AG20443 (cell line): ENCODE results near the gene DGCR2.
"Not testable (repeated sequence)": the region's sequence is repeated elsewhere in the genome, so short reads cannot be mapped to it uniquely, and the experiment has no call there.

Experiments used
- DNase-seq: peaks from one replicate; pipeline ENCODE4 v3.0.0; 2012; ENCODE audit warnings: low spot score, mixed read lengths

Gene DGCR2

DNA sequence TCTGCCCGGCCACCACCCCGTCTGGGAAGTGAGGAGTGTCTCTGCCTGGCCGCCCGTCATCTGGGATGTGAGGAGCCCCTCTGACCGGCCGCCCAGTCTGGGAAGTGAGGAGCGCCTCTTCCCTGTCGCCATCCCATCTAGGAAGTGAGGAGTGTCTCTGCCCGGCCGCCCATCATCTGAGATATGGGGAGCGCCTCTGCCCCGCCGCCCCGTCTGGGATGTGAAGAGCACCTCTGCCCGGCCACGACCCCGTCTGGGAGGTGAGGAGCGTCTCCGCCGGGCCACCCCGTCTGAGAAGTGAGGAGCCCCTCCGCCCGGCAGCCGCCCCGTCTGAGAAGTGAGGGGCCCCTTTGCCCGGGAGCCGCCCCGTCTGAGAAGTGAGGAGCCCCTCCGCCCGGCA lies 38.1 kb downstream of the DGCR2 start:
- not testable (repeated sequence) for DNase-seq

DNA sequence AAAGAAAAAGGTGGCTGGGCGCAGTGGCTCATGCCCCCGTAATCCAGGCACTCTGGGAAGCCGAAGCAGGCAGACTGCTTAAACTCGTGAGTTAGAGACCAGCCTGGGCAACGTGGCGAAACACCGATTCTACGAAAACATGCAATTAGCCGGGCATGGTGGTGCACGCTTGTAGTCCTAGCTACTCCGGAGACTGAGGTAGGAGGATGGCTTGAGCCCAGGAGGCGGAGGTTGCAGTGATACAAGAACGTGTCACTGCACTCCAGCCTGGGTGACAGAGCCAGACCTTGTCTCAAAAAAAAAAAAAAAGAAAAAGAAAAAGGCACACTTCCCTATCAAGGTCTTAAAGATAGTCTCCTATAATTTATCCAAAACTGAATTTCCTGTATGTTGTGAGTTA lies 39.4 kb downstream of the DGCR2 start:
- no peak for DNase-seq

DNA sequence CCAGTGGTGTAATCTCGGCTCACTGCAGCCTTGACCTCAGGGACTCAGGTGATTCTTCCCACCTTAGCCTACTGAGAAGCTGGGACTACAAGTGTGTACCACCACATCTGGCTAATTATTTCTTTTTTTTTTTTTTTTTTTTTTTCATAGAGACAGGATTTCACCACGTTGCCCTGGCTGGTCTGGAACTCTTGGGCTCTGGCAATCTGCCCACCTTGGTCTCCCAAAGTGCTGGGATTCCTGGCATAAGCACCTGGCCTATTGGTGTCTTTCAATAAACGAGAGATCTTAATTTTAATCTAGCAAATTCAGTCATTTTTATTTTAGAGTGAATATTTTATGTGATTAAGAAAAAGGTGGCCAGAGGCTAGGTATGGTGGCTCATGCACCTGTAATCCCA lies 40.1 kb downstream of the DGCR2 start:
- no peak for DNase-seq

DNA sequence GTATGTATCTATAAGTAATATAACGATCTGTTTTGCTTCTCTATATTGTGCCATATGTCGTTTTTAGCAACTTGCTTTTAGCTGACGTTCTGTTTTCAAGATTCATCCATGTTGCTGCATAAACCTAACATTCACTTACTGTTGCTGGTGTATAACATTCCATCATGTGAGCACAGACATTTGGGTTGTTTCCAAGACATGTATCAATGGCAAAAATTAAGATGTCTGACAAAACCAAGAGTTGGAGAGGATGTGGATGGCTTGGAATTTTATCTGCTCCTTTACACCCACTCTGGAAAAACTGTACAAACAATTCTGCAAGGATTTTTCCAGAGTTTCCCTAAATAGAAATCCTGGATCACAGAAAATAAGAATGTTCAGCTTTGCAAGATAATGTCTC lies 40.9 kb downstream of the DGCR2 start:
- no peak for DNase-seq

DNA sequence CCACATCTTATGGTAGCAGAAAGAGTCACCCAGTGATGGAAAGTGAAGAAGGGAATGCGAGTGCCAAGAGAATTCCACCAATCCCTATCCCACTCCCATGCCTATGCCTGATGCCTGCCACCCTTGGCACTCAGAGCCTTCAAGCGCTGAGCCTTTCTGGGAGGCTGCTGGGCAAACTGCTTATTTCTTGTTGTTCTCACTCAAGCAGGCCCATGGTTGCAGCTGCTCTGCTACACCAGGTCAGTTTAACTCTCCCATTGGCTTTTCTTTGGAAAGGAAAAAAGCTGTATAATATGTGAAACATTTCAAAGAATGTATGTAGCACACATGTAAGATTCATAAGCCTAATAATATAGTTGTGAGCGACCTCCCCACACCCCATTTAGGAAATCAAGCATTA lies 41.4 kb downstream of the DGCR2 start:
- no peak for DNase-seq

DNA sequence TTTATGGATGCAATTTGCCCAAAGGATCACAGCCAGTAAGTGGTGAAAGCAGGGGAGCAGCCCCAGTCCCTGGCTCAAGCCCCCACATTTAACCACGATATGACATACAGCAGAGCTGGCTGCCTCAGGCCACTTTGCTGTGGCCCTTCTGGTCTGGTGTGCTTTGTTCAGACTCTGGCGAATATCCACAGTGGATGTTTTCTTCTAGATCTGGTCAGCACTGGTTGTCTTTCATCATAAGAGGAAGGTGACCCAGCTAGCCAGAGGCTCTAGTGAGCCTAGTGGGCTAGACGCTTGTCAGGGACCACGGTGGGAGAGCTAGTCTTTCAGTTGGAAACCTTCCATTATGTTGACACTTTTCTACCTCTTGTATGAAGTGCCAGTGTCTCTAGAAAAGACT lies 42.5 kb downstream of the DGCR2 start:
- no peak for DNase-seq

DNA sequence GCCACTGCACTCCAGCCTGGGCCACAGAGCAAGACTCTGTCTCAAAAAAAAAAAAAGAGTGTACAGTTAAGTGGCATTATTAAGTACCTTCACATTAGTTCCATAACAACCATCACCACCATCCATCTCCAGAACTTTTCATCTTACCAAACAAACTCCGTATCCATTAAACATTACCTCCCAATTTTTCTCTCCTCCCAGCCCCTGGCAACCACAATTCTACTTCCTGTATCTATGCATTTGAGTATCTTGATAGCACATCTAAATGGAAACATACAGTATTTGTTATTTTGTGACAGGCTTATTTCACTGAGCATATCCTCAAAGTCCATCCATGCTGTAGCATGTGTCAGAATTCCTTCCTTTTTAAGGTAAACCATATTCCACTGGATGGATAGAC lies 46.8 kb downstream of the DGCR2 start:
- no peak for DNase-seq

DNA sequence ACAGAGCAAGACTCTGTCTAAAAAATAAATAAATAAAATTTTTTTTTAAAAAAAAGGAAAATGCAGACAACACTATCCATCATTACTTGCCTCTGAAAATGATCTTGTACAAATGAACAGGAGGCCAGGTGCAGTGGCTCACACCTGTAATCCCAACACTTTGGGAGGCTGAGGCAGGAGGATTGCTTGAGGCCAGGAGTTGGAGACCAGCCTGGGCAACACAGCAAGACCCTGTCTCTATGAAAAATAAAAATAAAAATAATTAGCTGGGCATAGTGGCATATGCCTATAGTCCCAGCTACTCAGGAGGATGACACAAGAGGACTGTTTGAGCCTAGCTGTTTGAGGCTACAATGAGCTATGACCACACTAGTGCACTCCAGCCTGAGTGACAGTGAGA lies 49.4 kb downstream of the DGCR2 start:
- DNase-seq, result not testable (repeated sequence)

DNA sequence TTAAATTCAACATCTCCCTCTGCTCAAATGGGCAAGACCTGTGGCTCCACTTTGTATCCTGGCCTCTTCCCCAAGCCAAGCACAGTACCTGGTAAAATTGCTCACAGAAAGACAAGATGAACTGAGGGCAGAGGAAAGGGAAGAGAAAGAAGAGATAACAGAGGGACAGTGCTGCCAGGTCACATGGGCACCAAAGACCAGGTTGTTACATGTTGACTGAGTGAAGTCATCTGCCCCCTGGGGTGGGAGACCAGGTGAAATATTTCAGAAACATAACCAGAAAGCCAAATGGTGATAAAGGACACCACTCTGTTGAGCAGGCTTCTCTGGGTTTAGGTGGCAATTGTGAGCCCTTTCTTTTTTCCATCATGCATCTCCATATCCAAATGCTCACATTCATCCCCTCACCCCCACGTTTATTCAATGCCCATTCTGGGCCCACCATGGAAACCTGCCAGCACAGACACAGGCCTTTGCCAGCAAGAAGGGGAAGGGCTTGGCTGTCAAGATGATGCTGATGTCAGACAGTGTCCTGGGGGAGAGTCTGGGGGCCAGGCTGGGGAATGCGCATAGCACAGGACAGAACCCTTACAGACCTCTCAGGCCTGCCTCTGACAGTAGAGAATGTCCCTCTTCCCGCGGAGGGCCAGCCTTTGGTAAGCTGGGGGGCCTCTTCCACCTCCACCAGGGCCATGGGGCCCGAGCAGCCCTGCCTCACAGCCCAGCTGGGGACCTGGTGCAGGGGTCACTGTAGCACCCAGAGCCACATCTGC lies 51.6 kb downstream of the DGCR2 start:
- DNase-seq, result no peak

DNA sequence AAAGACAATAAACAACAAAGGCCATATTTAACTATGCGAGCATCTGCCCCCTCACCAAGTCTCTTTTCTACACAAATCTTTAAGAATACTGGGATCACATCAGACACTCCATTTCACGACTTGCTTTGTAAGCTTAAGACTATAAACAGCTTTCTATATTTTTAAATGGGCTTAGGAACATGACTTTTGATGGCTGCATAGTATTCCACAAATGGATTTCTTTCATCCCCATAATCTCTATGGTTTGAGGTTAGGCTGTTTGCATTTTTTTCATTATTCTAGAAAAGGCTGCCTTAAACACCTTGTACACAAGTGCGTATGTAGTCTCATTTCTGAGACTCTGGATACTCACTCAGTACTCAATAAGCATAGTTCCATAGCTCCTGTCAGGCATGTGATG lies 52.8 kb downstream of the DGCR2 start:
- DNase-seq, result no peak

DNA sequence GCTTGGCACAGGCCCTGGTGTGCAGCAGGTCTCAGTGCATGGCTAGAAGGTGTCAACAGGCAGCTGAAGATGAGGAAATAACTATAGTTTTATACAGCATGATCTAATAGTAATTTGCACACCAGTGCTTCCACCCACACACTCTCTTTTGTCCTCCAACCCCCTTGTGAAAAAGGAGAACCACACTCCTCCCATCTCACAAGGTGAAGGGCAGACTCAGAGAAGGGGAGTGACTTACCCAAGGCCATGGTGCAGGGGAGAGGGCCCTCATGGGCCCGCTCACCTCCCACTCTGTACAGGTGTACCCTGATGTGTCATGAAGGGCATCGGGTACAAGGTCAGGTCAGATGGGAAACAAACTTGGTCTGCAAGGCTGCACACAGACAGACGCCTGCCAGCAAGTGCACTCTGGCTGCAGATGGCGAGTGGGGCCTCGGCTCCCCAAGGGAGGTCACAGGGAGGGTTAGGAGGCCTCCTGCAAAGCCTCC lies 53.4 kb downstream of the DGCR2 start:
- DNase-seq, result no peak

DNA sequence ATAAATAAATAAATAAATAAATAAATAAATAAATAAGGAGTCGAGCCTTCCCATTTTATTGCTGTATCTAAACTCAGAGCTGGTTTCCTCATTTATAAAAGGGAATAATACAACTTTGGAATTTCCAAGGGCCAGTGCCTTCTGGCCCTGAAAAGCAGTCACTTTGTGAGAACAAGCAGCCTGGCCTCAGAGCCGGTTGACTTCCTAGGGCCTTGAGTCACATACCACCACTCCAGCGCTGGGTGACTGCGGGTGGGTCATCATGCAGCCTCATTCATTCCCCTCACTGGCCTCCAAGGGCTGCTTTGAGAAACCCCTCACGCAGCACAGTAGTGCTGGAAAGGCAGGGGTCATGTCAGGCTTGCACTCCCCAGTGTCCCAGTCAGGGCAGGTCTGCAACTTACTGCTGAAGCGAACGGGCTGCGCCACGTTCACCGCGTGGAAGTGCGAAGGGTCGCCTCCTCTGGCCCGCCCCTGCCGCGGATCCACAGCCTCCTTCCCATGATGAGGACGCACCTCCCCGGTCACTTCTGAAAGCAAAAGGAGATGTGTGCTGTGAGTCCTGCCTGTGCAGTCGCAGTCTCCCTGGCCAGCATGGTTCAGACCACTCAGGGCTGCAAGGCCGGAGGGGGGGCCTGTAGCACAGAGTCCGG lies 54.4 kb downstream of the DGCR2 start:
- DNase-seq, result no peak

DNA sequence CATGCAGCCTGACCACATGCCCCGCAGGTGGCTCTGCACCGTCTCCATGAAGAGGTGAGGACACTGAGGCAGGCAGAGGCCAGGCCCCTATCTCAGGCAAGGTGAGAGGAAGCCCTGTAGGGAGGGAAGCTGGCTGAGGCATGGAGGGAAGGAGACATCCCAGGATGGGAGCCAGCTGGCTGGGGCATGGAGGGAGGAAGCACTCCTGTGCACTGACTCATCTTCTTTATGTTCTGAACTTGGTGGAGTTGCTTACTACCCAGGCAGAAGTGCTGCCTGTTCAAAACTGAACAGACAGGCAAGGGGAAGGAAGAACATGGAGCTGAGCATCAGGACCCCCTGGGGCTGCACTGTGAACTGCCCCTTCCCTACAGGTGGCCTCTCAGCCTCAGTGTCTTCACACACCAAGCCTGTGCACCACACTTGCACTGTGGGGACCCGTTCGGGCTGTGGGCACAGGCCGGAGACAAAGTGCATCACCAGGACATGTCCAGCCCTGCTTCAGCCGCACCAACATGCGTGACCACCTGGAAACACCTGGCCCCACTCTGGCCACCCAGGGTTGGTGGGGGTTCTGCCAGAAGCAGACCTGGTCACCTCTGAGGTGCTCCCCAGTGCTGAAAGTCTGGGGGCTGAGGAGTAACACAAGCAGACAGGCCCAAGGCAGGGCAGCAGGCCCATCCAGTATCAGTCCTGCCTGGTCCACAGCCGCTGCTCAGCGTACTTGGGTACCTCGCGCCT lies 55.5 kb downstream of the DGCR2 start:
- peak; percentile 96 for DNase-seq

DNA sequence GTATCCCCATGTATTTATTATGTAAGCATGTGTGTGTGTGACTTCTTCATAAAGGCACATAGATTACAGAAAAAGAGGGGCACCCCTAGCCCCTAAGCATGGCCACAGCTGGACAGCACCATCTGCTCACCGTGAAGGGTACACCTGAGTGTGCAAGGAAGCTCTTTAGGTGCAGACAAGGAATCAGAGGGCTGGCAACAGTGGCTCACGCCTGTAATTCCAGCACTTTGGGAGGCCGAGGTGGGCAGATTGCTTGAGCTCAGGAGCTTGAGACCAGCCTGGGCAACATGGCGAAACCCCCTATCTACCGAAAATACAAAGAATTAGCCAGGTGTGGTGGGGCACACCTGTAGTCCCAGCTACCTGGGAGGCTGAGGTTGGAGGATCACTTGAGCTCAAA lies 56.3 kb downstream of the DGCR2 start:
- DNase-seq, result no peak

DNA sequence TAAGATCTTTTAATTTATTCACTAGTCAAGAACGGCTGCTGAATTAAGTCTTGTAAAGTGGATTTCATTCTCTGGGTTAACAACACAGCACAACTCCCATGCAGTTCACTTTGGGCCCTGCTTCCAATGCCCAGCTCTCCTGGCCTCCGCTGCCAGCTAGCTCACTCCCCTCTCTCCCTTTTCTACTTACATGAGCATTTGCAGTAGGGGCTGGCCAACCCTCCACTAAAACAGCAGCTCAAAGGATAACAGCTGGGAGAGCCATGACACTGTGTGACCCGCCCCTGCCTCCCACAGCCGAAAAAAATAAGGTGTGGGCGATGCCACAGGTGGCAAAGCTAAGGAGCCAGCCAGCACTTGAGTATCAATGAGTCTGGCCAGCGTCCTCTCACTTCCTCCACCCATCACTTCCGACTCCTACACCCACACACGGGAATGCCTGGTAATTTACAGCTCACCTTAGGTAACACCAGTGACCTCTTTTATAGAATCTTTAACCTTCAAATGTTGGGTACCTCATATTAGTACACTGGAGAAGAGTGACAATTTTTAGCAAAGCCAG lies 56.8 kb downstream of the DGCR2 start:
- DNase-seq, result no peak

DNA sequence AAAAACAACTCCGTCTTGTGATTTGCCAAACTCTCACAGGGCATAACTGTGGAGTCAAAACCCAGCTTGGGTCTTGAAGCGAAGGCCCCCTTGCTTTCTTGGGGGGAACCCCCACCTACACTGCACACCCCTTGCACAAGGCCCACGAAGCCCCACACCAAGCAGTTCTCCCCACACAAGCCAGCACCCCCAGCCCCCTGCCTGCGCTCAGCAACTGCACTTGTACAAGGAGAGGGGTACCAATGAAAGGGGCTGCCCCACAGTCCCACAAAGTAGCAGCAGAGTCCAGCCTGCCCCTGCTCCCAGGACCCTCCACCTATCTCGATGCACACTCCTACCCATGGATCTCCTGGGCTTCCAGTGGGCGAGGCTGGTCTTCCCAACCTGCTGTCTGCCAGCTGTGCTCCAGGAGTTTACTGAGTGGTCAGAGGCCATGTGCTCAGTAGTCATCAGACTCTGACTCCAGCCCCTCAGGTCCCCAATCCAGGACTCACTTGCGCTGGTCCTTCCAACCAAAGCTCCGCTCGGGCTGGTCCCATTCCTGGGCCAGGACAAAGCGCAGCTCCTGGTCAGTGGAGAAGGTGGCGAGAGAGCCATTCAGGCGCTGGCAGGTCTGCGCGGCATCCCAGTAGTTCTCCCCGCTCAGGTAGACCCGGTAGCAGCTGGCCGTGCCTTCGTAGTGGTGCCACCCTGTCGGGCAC lies 57.7 kb downstream of the DGCR2 start:
- no peak for DNase-seq

DNA sequence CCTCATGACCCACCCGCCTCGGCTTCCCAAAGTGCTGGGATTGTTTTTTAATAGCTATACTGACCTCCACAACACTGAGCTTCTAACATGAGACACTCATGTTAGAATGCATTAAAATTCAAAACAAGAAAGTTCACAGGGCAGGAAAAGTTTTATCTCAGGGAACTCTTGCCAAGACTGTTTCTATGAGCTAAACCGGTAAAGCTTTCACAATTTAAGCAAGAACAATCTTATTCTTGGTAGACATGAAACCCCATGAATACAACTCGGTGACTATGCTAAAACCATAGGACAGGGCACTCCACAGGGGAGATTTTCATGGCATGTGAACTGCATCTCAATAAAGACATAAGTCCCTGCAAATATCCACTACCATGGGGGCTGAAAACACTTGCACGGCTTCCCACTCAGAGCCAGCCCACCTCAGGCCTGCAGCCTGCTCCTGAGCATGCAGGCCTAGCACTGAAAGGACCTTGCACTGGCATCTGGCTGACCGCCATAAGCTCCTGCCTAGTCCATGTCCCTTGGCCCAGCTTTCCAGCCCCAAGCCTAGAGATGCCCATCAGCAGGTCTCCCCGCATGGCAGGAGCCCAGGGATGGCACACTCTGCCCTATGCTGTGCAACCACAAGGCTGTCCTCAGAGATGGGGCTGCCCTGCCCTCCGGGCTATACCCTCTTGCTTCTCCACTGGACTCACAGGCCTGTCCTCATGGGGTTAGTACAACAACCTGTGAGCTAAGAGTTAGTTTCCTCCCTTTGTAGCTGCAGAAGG lies 58.4 kb downstream of the DGCR2 start:
- DNase-seq, result no peak

DNA sequence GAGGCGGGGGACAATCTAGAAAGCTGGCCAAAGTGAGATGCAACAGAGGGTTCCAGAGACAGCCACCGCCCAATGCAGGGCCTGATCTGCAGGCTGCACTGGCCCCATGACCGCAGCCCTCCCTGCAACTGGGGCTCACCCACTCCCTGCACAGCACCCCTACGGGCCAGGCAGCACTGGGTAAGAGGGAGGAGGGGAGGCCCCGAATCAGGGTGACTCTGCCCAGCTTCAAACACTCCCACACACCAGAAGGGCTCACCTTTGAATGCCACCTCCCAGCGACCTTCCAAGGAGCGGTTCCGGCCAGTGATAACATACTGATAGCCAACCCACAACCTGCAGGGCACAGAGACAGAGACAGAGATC lies 59.3 kb downstream of the DGCR2 start:
- DNase-seq, result no peak

DNA sequence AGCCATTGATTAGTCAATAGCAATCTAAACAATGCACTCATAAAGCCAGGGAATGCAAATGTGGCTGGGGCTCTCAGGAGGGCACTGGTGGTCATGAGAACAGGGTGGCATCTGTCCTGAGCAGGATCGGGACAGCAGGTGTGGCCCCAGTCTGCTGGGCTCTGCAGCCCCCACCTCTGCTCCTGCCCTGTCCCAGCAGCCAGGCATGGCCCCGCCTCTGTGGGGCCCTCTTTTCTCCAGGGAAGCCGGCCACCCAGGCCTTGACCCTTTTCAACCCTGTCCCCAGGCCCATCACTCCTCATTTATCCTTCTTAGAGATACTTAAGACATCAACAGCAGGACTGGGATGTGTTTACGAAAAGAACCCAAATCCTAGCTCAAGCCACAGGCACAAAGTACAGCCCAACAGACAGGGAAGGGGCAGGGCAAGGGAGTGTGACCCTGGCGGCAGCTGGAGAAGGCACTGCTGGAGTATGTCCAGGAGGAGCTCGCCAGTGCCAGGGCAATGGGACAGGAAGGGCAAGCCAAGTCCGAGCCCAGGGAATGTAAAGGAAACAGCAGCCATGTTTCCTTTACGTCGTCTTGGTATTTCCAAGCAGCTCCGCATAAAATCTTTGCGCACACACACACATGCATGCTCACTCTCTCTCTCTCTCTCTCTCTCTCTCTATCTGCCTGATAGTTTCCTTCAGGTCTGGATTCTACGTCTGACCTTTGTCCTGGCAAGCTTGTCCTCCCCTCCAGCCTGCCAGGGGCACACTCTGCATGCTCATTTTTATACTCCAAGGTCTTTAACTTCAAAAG lies 59.9 kb downstream of the DGCR2 start:
- DNase-seq, result no peak

DNA sequence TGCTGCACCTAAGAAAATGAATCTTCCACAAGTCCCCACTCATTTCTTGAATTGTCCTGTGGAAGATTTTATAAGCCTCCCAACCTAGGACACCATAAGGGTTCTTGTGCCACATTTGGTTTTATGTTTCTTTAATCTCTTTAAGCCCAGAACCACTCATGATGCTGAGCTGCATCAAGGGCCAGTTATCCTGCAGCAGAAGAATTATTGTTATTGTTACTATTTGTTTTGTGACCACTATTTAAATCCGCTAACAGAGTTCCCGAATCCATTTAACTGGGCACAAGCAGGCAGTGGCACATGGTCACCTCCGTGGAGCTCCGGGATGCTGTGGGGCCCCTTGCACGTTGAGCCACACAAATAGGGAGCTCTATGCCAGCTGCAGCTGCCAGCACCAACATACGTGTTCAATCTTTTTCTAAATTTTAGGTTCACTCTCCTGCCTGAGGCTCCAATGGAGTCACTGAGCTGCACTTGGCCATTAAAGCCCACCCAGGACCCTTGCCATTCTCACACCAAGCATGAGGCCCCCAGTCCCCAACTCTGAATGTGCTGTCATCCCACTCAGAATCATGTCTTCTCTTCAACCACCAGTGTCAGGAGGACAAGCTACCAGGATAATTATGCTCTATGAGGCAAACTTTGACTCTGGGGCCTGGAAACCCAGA lies 60.6 kb downstream of the DGCR2 start:
- DNase-seq, result no peak
